A549 (cell line): ENCODE measurements around the gene MAP3K10. TPM values are rescaled to one million over a fixed set of nuclear protein-coding genes. Genes with fewer than 3 reads are reported as not detected.

Source experiments
- ATAC-seq, 2 experiments: fragments of 200-7000 bp in 1 of 2; fragments of >200 bp in 1 of 2; cut with Nextera tagmentation in 1 of 2; cut with Tn5 transposase in 1 of 2; 3 replicates each; pipeline versions ENCODE4 v1.8.0 to v1.9.1; 2018 to 2020; ENCODE audit warnings: mild to moderate bottlenecking in 1 of 2, moderate library complexity in 1 of 2
- CTCF ChIA-PET: fragments of 300-600 bp; sonication (Branson Sonifier 250); formaldehyde crosslinking; extraction: SDS; loops from one replicate; lab custom pipeline; 2021; ENCODE audit warnings: antibody characterized with exemption, inconsistent platforms; lab: Yijun Ruan, JAX
- POLR2A ChIA-PET: fragments of 350-600 bp; formaldehyde crosslinking; extraction: SDS; loops from one replicate; lab custom pipeline; 2021; ENCODE audit warnings: antibody characterized with exemption, inconsistent platforms; lab: Yijun Ruan, JAX
- DNase-seq, 2 experiments: peaks; one replicate each; pipeline versions ENCODE4 v3.0.0 to v3.0.0-alpha.2; 2011 to 2016; ENCODE audit warnings: low read depth in 1 of 2, low spot score in 1 of 2
- FAIRE-seq: peaks from 2 replicates; lab custom pipeline; 2011; peaks lifted over from hg19 to GRCh38; lab: Jason Lieb, UNC
- H3K27ac ChIP-seq, 2 experiments: fragments of >200 bp; sonication (Bioruptor Twin); formaldehyde crosslinking; 3 replicates each; pipeline ENCODE4 v1.5.1; 2016 to 2017
- H3K4me1 ChIP-seq: fragments of >200 bp; sonication (Bioruptor Twin); formaldehyde crosslinking; 3 replicates; pipeline ENCODE4 v1.6.1; 2016
- H3K4me2 ChIP-seq: fragments of >200 bp; sonication (Bioruptor Twin); formaldehyde crosslinking; 3 replicates; pipeline ENCODE4 v1.6.1; 2016
- H3K4me3 ChIP-seq: fragments of >200 bp; sonication (Bioruptor Twin); formaldehyde crosslinking; 3 replicates; pipeline ENCODE4 v1.5.1; 2016
- H3K9me3 ChIP-seq: fragments of >200 bp; sonication (Bioruptor Twin); formaldehyde crosslinking; 3 replicates; pipeline ENCODE4 v1.6.1; 2016
- BHLHE40 ChIP-seq: IDR thresholded peaks from 2 replicates; pipeline ENCODE4 v1.6.1; 2012; ENCODE audit warnings: low read depth, low read length, inconsistent platforms
- CBX2 ChIP-seq: fragments of 200-600 bp; sonication (generic); IDR thresholded peaks from 2 replicates; pipeline ENCODE4 v1.6.1; 2016; ENCODE audit warnings: low read depth, mild to moderate bottlenecking, borderline replicate concordance
- E2F6 ChIP-seq: IDR thresholded peaks from 2 replicates; pipeline ENCODE4 v1.6.1; 2012; ENCODE audit warnings: low read depth, borderline replicate concordance
- EHMT2 ChIP-seq: fragments of 200-600 bp; sonication (generic); IDR thresholded peaks from 2 replicates; pipeline ENCODE4 v1.6.1; 2016; ENCODE audit warnings: antibody characterized with exemption, low read depth, mild to moderate bottlenecking, moderate library complexity
- ELK1 ChIP-seq: fragments of 150-350 bp; IDR thresholded peaks from 2 replicates; pipeline ENCODE4 v1.6.1; 2014; ENCODE audit warnings: low read depth, mild to moderate bottlenecking, low read length
- ESRRA ChIP-seq: fragments of 150-350 bp; IDR thresholded peaks from 2 replicates; pipeline ENCODE4 v1.6.1; 2014; ENCODE audit warnings: mild to moderate bottlenecking, low read length, borderline replicate concordance
- FOSL2 ChIP-seq, 2 experiments: fragments of 450-650 bp in 1 of 2; fragments of >200 bp in 1 of 2; sonication (Bioruptor Twin) in 1 of 2; formaldehyde crosslinking; IDR thresholded peaks; 2 replicates each; pipeline versions ENCODE4 v1.5.0 to v1.6.1; 2016 to 2020; ENCODE audit warnings: mild to moderate bottlenecking in 1 of 2, moderate library complexity in 1 of 2
- HOXB13 ChIP-seq: fragments of 250-450 bp; sonication (Bioruptor Pico); IDR thresholded peaks from 2 replicates; pipeline ENCODE4 v1.5.0; 2020; ENCODE audit warnings: low read depth, mild to moderate bottlenecking, moderate library complexity
- JUN ChIP-seq, 2 experiments: fragments of >200 bp; sonication (Bioruptor Twin); formaldehyde crosslinking; IDR thresholded peaks; 2 replicates in 1 of 2; 3 replicates in 1 of 2; pipeline ENCODE4 v1.6.1; 2016 to 2017
- MAX ChIP-seq: IDR thresholded peaks from 2 replicates; pipeline ENCODE4 v1.6.1; 2012
- MYC ChIP-seq: IDR thresholded peaks from 2 replicates; pipeline ENCODE4 v1.6.1; 2012; ENCODE audit warnings: mild to moderate bottlenecking, inconsistent platforms, low read length, improper control_type of control experiment, borderline replicate concordance
- PBX3 ChIP-seq: IDR thresholded peaks from 2 replicates; pipeline ENCODE4 v1.6.1; 2012
- REST ChIP-seq: fragments of 200-600 bp; sonication (generic); IDR thresholded peaks from 2 replicates; pipeline ENCODE4 v1.6.1; 2016; ENCODE audit warnings: antibody characterized with exemption, mild to moderate bottlenecking, moderate library complexity
- TFCP2L1 ChIP-seq: fragments of 250-450 bp; sonication (Bioruptor Pico); IDR thresholded peaks from 2 replicates; pipeline ENCODE4 v1.5.0; 2021; ENCODE audit warnings: mild to moderate bottlenecking
- ZFP36 ChIP-seq: fragments of 450-650 bp; IDR thresholded peaks from 2 replicates; pipeline ENCODE4 v1.6.1; 2014; ENCODE audit warnings: borderline replicate concordance; ENCODE audit not compliant: partially characterized antibody
- ZNF302 ChIP-seq: fragments of 250-450 bp; sonication (Bioruptor Pico); IDR thresholded peaks from 2 replicates; pipeline ENCODE4 v1.9.0; 2021; ENCODE audit warnings: inconsistent platforms, mild to moderate bottlenecking, moderate library complexity
- WGBS: methylation state at CpG from one replicate; pipeline ENCODE4 v1.1.6; 2017; ENCODE audit errors: missing lambda C conversion rate; 5-methylcytosine and 5-hydroxymethylcytosine counted together
- polyA plus RNA-seq, 4 experiments: library from polyadenylated mRNA; depleted of rRNA in 3 of 4; stranded (reverse); fragments of >200 nt; fragmentation: RNase III in 1 of 4; extraction: RNeasy Plus Mini Kit Qiagen cat#74134 plus additional on column Dnase treatment in 1 of 4; gene quantifications; 2 replicates in 3 of 4; 3 replicates in 1 of 4; pipeline ENCODE4 v1.2.3, GENCODE V29; 2011 to 2017

MAP3K10 gene
- polyA plus RNA-seq, 2 of the 4 experiments (the other 2 are of a cell fraction), result 6.6 to 21.0 TPM

GRCh38 chr19:40193587-40193849, 2.3 kb downstream of the MAP3K10 start:
- H3K9me3 ChIP-seq, result no peaks in the 10 kb centered on the region
- ATAC-seq, result no peak
- CTCF ChIA-PET, result interaction anchor here (1.1 to 2.8 kb wide), 5 partner anchors 10 to 26 kb away, joined by 3 to 19 read pairs (median 4); partner anchors contain the start of gene TTC9B
- POLR2A ChIA-PET, result no interaction called here
- peaks cover 19% of the 10 kb centered on the region for H3K4me1 ChIP-seq
- WGBS, result 86% methylated on average over 3 of the region's 3 CpGs
- H3K4me3 ChIP-seq, result no peak overlapping the region
- DNase-seq, result no peak
- H3K27ac ChIP-seq, result no peak overlapping the region
- FAIRE-seq, result no peak
- no peak for TF ChIP-seq E2F6
- no peak for TF ChIP-seq ELK1
- TF ChIP-seq, all 56 proteins: peak for 0
- H3K4me2 ChIP-seq, result no peak overlapping the region

GRCh38 chr19:40198272-40198990, 7.2 kb downstream of the MAP3K10 start:
- no peaks in the 10 kb centered on the region for H3K4me1 ChIP-seq
- H3K4me2 ChIP-seq, result no peak overlapping the region
- no peak overlapping the region for H3K4me3 ChIP-seq
- no peak for ATAC-seq
- CTCF ChIA-PET, result interaction anchor here (1.3 to 16.4 kb wide), 5 partner anchors 14 to 70 kb away, joined by 3 to 149 read pairs (median 6); partner anchors contain the start of gene TTC9B
- no peaks in the 10 kb centered on the region for H3K9me3 ChIP-seq
- DNase-seq, result no peak
- no peak for FAIRE-seq
- no peak overlapping the region for H3K27ac ChIP-seq
- WGBS, result 94% methylated on average over 29 of the region's 29 CpGs
- no peak for TF ChIP-seq BHLHE40
- no peak for TF ChIP-seq MAX
- no peak for TF ChIP-seq CBX2
- no peak for TF ChIP-seq ZNF302 (CRISPR knock-in tag)
- TF ChIP-seq MYC, result no peak
- TF ChIP-seq JUN (IDR thresholded peaks at IDR 0.05), result no peak
- no peak for TF ChIP-seq EHMT2
- TF ChIP-seq PBX3, result no peak
- POLR2A ChIA-PET, result no interaction called here

- no peak overlapping the region for H3K4me3 ChIP-seq
- no peak for TF ChIP-seq ESRRA
- no peak for TF ChIP-seq REST
- 0 out of 2 replicates have a peak, but pooled peaks have one; percentile 7 for TF ChIP-seq FOSL2 (IDR thresholded peaks at IDR 0.05)
- TF ChIP-seq FOSL2 (CRISPR knock-in tag; IDR thresholded peaks at IDR 0.05), result 0 out of 2 replicates have a peak, but pooled peaks have one; percentile 19
- no peak for TF ChIP-seq HOXB13 (CRISPR knock-in tag)
- TF ChIP-seq ZFP36, result no peak
- TF ChIP-seq JUN (IDR thresholded peaks at IDR 0.05), result no peak
- TF ChIP-seq TFCP2L1 (CRISPR knock-in tag), result no peak
- DNase-seq (no peak), ATAC-seq (peak in 1 of 2 experiments; percentile 34; a peak in 2 of 6 replicates), FAIRE-seq (no peak)
- H3K9me3 ChIP-seq, result no peaks in the 10 kb centered on the region
- H3K4me2 ChIP-seq, result no peak overlapping the region
- H3K27ac ChIP-seq, result no peak overlapping the region
- no peaks in the 10 kb centered on the region for H3K4me1 ChIP-seq
- ChIA-PET CTCF (interaction anchor here (0.6 to 16.4 kb wide), 9 partner anchors 18 to 655 kb away, joined by 3 to 149 read pairs (median 4); partner anchors contain the start of gene TTC9B), POLR2A (no interaction called here)
- WGBS, result 81% methylated on average over 9 of the region's 9 CpGs
Measured at GRCh38 chr19:40200341-40201099, 9.3 kb downstream of the MAP3K10 start.
